PC-9 (cell line): ENCODE measurements around the gene DPM2. TPM values are rescaled to one million over a fixed set of nuclear protein-coding genes. Genes with fewer than 3 reads are reported as not detected.

ENCODE experiments used
- BruUV-seq: library from RNA; stranded (reverse); fragments of 400-500 nt; replicated peaks from 2 replicates; lab custom pipeline; 2021; lab: Mats Ljungman, UMichigan
- CTCF ChIA-PET: fragments of 300-600 bp; sonication (Branson Sonifier 250); formaldehyde crosslinking; loops from one replicate; lab custom pipeline; 2022; ENCODE audit warnings: antibody characterized with exemption; lab: Charles Lee
- POLR2A ChIA-PET: fragments of 300-600 bp; sonication (Branson Sonifier 250); formaldehyde crosslinking; loops from one replicate; lab custom pipeline; 2022; ENCODE audit warnings: antibody characterized with exemption; ENCODE audit not compliant: unreplicated experiment; lab: Charles Lee
- DNase-seq, 2 experiments: peaks; one replicate each; pipeline versions ENCODE4 v3.0.0 to v3.0.0-alpha.2; 2015 to 2022; ENCODE audit warnings: mixed read lengths in 1 of 2
- H2AFZ ChIP-seq: fragments of 200-600 bp; sonication (generic); 2 replicates; pipeline ENCODE4 v1.8.1; 2017; ENCODE audit warnings: antibody characterized with exemption
- H3F3A ChIP-seq: fragments of 200-600 bp; sonication (generic); 2 replicates; pipeline ENCODE4 v1.8.1; 2017; ENCODE audit warnings: antibody characterized with exemption, mild to moderate bottlenecking, low read depth; ENCODE audit not compliant: insufficient read depth
- H3K27ac ChIP-seq: fragments of 200-600 bp; sonication (generic); 2 replicates; pipeline ENCODE4 v1.6.1; 2016; ENCODE audit warnings: mixed run types
- H3K27me3 ChIP-seq: fragments of 200-600 bp; sonication (generic); 2 replicates; pipeline ENCODE4 v1.6.1; 2016; ENCODE audit warnings: low read depth, mixed run types; ENCODE audit not compliant: insufficient read depth
- H3K36me3 ChIP-seq: fragments of 200-600 bp; sonication (generic); 2 replicates; pipeline ENCODE4 v1.6.1; 2016; ENCODE audit warnings: low read depth, mixed run types
- H3K4me1 ChIP-seq: fragments of 200-600 bp; sonication (generic); replicated peaks from 2 replicates; pipeline ENCODE4 v1.6.1; 2016; ENCODE audit warnings: mixed run types; ENCODE audit not compliant: insufficient read depth
- H3K4me2 ChIP-seq: fragments of 200-600 bp; sonication (generic); 2 replicates; pipeline ENCODE4 v1.6.1; 2017; ENCODE audit warnings: mixed run types
- H3K4me3 ChIP-seq: fragments of 200-600 bp; sonication (generic); 2 replicates; pipeline ENCODE4 v1.6.1; 2016; ENCODE audit warnings: mixed run types
- H3K79me2 ChIP-seq: fragments of 200-600 bp; sonication (generic); 2 replicates; pipeline ENCODE4 v1.6.1; 2017; ENCODE audit warnings: low read depth, mixed run types
- H3K9me2 ChIP-seq: fragments of 200-600 bp; sonication (generic); 2 replicates; pipeline ENCODE4 v1.8.1; 2017; ENCODE audit warnings: mild to moderate bottlenecking; ENCODE audit not compliant: insufficient read depth
- H3K9me3 ChIP-seq: fragments of 200-600 bp; sonication (generic); 2 replicates; pipeline ENCODE4 v1.8.1; 2016; ENCODE audit warnings: low read depth; ENCODE audit not compliant: insufficient read depth
- H4K20me1 ChIP-seq: fragments of 200-600 bp; sonication (generic); 2 replicates; pipeline ENCODE4 v1.8.1; 2017; ENCODE audit not compliant: insufficient read depth
- CTCF ChIP-seq: fragments of 200-600 bp; sonication (generic); conservative IDR thresholded peaks from 2 replicates; pipeline ENCODE4 v1.6.1; 2017; ENCODE audit warnings: mixed run types, antibody characterized with exemption, mild to moderate bottlenecking, moderate library complexity
- EZH2 ChIP-seq: fragments of 200-600 bp; sonication (generic); IDR thresholded peaks from 2 replicates; pipeline ENCODE4 v1.8.0; 2017; ENCODE audit warnings: antibody characterized with exemption, low read depth
- intact Hi-C: fragments of 100-400 bp; cut with micrococcal nuclease; formaldehyde crosslinking; loops from one replicate; pipeline ENCODE4 v1.10.0; 2022; ENCODE audit not compliant: unreplicated experiment
- total RNA-seq: library from RNA; stranded (reverse); gene quantifications from 2 replicates; pipeline ENCODE4 v1.2.3, GENCODE V29; 2021

Gene DPM2
- total RNA-seq, 1 experiment from 2014 or later = 79.4 TPM

GRCh38 chr9:127979333-127980059, 41.8 kb upstream of the DPM2 start:
- H4K20me1 ChIP-seq = peaks cover 54% of the 10 kb centered on the region
- intact Hi-C loops = loop anchor here (1.0 to 2.0 kb wide), 3 partner anchors 24 to 36 kb away; no protein-coding TSS in a partner anchor
- no peaks in the 10 kb centered on the region for H3K9me2 ChIP-seq
- peaks cover 5% of the 10 kb centered on the region; the same call in 1 of the 2 replicates for H3K36me3 ChIP-seq
- POLR2A ChIA-PET = interaction anchor here (0.6 to 1.8 kb wide), 7 partner anchors 7 to 77 kb away, joined by 3 to 14 read pairs (median 4); no protein-coding TSS in a partner anchor
- no peaks in the 10 kb centered on the region for H3K9me3 ChIP-seq
- BruUV-seq = no TSS peak
- peak overlapping the region; percentile 87 for H3K4me2 ChIP-seq
- CTCF ChIA-PET = interaction anchor here (0.7 to 1.1 kb wide), 2 partner anchors 24 to 36 kb away, joined by 3 read pairs; no protein-coding TSS in a partner anchor
- DNase-seq = peak in 1 of 2 experiments; percentile 58
- peak overlapping the region; percentile 82 for H3K4me3 ChIP-seq
- peaks cover 55% of the 10 kb centered on the region for H3K4me1 ChIP-seq
- H3K27me3 ChIP-seq = no peaks in the 10 kb centered on the region
- peaks cover 58% of the 10 kb centered on the region for H3K79me2 ChIP-seq
- peaks cover 19% of the 10 kb centered on the region for H3F3A ChIP-seq
- TF ChIP-seq EZH2 = no peak
- TF ChIP-seq CTCF = no peak
- H2AFZ ChIP-seq = no peak overlapping the region
- H3K27ac ChIP-seq = 0 out of 2 replicates have a peak overlapping the region, but pooled peaks have one; percentile 39

GRCh38 chr9:127979015-127979332, 41.3 kb upstream of the DPM2 start:
- H3K79me2 ChIP-seq = peaks cover 63% of the 10 kb centered on the region
- H3K4me1 ChIP-seq = peaks cover 60% of the 10 kb centered on the region
- no peaks in the 10 kb centered on the region for H3K9me2 ChIP-seq
- no peak overlapping the region for H2AFZ ChIP-seq
- no peaks in the 10 kb centered on the region for H3K9me3 ChIP-seq
- peaks cover 21% of the 10 kb centered on the region for H3F3A ChIP-seq
- peak overlapping the region; percentile 82 for H3K4me3 ChIP-seq
- no peaks in the 10 kb centered on the region for H3K27me3 ChIP-seq
- intact Hi-C loops = loop anchor here (1.0 kb wide), 1 partner anchor 24 kb away; no protein-coding TSS in a partner anchor
- peak overlapping the region; percentile 87 for H3K4me2 ChIP-seq
- H3K36me3 ChIP-seq = peaks cover 5% of the 10 kb centered on the region; the same call in 1 of the 2 replicates
- TF ChIP-seq CTCF (no peak), EZH2 (no peak)
- peaks cover 59% of the 10 kb centered on the region for H4K20me1 ChIP-seq
- BruUV-seq = no TSS peak
- H3K27ac ChIP-seq = no peak overlapping the region
- no peak for DNase-seq
- POLR2A ChIA-PET = interaction anchor here (0.6 kb wide), 1 partner anchor 11 kb away, joined by 13 read pairs; no protein-coding TSS in a partner anchor
- CTCF ChIA-PET = interaction anchor here (0.7 to 1.1 kb wide), 2 partner anchors 23 to 35 kb away, joined by 3 read pairs; no protein-coding TSS in a partner anchor

- Histone ChIP-seq H3K27ac (peak overlapping the region; percentile 21), H3K36me3 (peaks cover 5% of the 10 kb centered on the region; the same call in 1 of the 2 replicates), H3F3A (peaks cover 23% of the 10 kb centered on the region), H3K4me1 (peaks cover 68% of the 10 kb centered on the region), H3K4me2 (peak overlapping the region; percentile 87), H3K79me2 (peaks cover 72% of the 10 kb centered on the region), H3K9me3 (no peaks in the 10 kb centered on the region), H3K4me3 (peak overlapping the region; percentile 82), H2AFZ (no peak overlapping the region), H3K9me2 (no peaks in the 10 kb centered on the region), H4K20me1 (peaks cover 68% of the 10 kb centered on the region), H3K27me3 (no peaks in the 10 kb centered on the region)
- ChIA-PET CTCF (interaction anchor here (1.1 kb wide), 1 partner anchor 57 kb away, joined by 4 read pairs; no protein-coding TSS in a partner anchor), POLR2A (interaction anchor here (0.6 to 0.7 kb wide), 3 partner anchors 57 to 116 kb away, joined by 3 to 4 read pairs (median 4); partner anchors contain the start of gene NAIF1)
- DNase-seq = peak; percentile 61 to 68
- no TSS peak for BruUV-seq
- intact Hi-C loops = loop anchor here (1.0 kb wide), 2 partner anchors 10 to 57 kb away; no protein-coding TSS in a partner anchor
- no peak for TF ChIP-seq EZH2
- TF ChIP-seq CTCF = no peak; the same call in 1 of the 2 replicates
Measured at GRCh38 chr9:127977884-127978647, 40.4 kb upstream of the DPM2 start.
